SKM-1 (cell line): Measurements from ENCODE around the gene APOE.

ENCODE experiments used
- DNase-seq: peaks from one replicate; lab custom pipeline; 2025; ENCODE audit not compliant: unreplicated experiment; lab: John Stamatoyannopoulos, UW

The APOE gene

GRCh38 chr19:44951179-44952159, 45.9 kb downstream of the APOE start:
- peak; percentile 5 for DNase-seq

GRCh38 chr19:44954278-44954648, 48.7 kb downstream of the APOE start:
- no peak for DNase-seq

GRCh38 chr19:44954649-44955504, 49.3 kb downstream of the APOE start, which contains the start of gene CLPTM1:
CLPTM1 (plus strand) TSS chr19:44955380; CDS start chr19:44955396, 16 bp downstream.
- peak; percentile 65 for DNase-seq

- no peak for DNase-seq
Observed at GRCh38 chr19:44955505-44956439, 50.2 kb downstream of the APOE start.

- no peak for DNase-seq
Observed at GRCh38 chr19:44957526-44957925, 51.9 kb downstream of the APOE start.

GRCh38 chr19:44958090-44958489, 52.5 kb downstream of the APOE start:
- DNase-seq: no peak
